SIG-M5 treated with dmso at 0.1 percent for 504 hours (cell line): ENCODE measurements around the gene ABHD11.
"Not testable (repeated sequence)": the region's sequence is repeated elsewhere in the genome, so short reads cannot be mapped to it uniquely, and the experiment has no call there.

Source experiments
- DNase-seq: peaks from one replicate; lab custom pipeline; 2025; ENCODE audit not compliant: unreplicated experiment; lab: John Stamatoyannopoulos, UW

The ABHD11 gene

GRCh38 chr7:73746378-73746777 is 7.8 kb upstream of the ABHD11 start:
- DNase-seq = no peak

- DNase-seq = peak; percentile 68
These were observed 4.4 kb upstream of the ABHD11 start for GRCh38 chr7:73742753-73743641.

- DNase-seq = peak; percentile 44
These were observed 3.7 kb upstream of the ABHD11 start for GRCh38 chr7:73742338-73742752.

GRCh38 chr7:73741600-73741999 is 3.0 kb upstream of the ABHD11 start:
- no peak for DNase-seq

- peak; percentile 9 for DNase-seq
These were observed 2.2 kb upstream of the ABHD11 start for GRCh38 chr7:73740771-73741170.

DNA sequence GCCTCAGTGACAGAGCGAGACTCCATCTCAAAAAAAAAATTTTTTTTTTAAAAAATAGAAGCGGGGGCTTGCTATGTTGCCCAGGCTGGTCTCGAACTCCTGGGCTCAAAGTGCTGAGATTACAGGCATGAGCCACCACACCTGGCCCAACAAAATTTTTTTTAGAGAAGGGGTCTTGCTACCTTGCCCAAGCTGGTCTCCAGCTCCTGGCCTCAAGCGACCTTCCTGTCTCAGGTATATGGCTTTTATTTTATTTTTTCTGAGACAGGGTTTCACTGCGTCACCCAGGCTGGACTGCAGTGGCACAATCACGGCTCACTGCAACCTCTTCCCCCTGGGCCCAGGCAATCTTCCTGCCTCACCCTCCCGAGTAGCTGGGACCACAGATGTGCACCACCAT is 1.6 kb upstream of the ABHD11 start:
- DNase-seq = no peak

- DNase-seq = peak; percentile 51
These were observed 775 bp upstream of the ABHD11 start for GRCh38 chr7:73739387-73739767.

DNA sequence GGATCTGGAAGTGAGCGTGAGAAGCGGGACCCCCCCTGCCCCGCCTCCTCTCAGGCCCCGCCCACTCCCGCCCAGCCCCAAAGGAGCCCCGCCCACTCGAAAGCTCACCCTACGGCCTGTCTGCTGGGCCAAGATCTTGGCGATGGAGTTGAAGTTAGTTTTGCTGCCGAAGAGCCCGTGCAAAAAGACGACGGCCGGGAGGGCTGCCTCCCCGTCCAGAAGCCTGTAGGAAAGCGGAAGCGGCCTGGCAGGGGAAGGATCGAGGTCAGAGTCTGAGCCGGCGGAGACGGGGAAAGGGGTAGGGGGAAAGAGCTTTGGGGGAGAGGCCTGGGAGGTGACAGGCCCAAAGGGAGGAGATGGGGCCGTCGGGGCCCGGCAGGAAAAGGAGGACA is 386 bp downstream of the ABHD11 start:
- DNase-seq = peak; percentile 61

DNA sequence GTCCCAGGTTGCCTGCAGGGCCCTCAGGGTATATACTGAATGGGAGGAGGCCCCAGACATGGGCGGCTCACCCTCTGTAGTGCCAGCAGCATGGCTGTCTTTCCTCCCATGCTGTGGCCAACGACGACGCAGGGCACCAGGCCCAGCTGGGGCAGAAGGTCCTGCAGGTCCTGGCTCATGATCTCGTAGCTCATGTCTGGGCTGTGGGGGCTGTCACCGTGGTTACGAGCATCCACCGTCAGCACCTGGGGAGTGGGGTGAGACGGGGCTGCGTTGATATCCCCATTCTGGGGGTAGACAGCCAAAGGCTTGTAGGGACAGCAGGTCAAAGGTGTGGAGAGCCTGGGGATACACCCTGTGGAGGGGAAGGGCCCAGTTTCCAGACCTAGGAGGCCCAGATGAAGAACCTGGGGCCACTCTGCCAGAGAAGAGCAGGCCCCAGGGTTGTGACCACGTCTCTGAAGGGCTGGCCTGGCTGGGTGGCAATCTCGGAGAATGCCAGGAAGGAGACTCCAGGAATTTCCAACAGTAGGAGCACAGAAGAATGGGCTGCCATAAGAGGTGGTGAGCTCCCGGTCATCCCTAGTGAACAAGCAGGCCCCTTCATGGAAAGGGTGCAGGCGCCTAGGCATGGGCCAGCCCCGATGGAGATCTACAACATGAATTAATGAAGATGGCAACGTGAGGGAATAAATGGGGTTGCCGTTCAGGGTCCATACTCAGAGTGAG is 947 bp downstream of the ABHD11 start:
- DNase-seq = no peak

DNA sequence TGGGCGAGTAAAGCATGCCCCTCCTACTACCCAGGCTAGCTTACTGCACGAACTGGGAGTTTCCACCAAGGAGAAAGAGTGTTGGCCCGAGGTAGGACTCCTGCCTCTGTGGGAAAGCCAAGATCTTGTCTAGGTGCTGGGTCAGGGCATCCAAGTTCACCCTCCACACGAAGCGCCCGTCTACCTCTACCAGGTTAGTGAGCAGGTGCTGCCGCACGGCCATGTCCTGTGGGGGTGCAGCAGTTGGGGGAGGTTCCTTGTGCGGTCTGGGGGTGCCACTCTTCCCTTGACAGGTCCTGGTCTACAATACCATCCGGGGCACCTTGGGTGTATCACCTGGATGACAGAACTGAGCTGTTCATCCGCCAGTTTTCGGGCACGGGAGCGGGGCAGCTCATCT is 1.7 kb downstream of the ABHD11 start:
- DNase-seq = no peak

DNA sequence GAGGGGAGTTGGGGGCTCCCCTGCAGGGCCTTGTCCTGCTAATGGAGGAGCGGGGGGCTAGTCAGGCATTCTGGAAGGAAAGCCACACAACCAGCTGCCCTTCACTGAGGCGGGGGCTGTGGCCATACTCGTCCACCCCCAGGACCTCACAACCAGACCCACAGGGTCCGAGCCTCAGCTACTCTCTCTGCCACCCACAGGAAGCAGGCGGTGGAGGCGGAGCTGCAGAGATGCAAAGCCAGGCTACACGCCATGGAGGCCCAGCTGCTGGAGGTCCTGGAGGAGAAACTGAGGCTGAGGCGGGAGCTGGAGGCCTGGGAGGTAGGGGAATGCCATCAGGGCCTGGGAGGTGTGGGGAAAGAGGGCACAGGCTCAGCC is 3.1 kb downstream of the ABHD11 start:
- no peak for DNase-seq

GRCh38 chr7:73734619-73735527 is 3.7 kb downstream of the ABHD11 start:
- peak; percentile 88 for DNase-seq

DNA sequence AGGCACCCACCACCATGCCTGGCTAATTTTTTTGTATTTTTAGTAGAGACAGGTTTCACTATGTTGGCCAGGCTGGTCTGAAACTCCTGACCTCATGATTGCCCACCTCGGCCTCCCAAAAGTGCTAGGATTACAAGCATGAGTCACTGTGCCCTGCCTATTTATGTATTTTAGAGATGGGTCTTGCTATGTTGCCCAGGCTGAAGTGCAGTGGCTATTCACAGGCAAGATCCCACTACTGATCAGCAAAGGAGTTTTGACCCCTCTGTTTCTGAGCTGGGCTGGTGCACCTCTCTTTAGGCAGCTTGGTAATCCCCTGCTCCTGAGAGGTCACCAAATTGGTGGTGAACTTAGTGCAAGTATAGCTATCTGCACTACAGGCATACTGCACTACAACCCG is 6.2 kb downstream of the ABHD11 start:
- no peak for DNase-seq

- DNase-seq = no peak
These were observed 8.1 kb downstream of the ABHD11 start for GRCh38 chr7:73730485-73730884.

DNA sequence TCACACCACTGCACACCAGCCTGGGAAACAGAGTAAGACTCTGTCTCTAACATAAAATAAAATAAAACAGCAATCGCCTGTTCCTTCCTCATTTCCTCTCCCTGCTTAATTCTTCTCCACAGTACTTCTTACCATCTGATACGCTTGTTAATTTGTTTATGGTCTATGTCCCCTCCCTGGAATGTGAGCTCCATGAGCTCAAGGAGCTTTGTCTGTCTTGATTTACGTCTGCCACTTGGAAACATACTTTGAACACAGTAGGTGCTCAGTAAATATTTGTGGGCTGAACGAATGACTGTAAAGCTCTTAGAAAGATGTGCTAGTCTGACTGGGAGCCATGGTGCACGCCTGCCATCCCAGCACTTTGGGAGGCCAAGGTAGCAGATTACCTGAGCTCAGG is 10.1 kb downstream of the ABHD11 start:
- no peak for DNase-seq

DNA sequence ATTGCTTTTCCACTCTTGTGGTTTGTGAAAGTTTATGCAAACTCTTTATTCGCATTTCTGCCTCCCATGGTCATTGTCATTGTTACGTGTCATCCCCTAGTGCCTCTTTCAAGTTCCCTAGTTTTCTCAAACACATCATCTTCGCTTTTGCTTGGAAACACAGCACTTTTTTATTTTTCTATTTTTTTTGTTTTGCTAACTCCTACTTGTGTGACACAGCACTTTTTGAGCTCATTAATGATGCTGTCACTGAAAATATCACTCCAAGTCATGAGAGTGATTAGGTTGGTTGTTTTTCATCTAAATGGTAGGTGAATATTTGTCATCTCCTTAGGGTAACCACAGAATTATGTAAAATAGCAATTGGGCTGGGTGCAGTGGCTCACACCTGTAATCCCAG is 10.7 kb downstream of the ABHD11 start:
- no peak for DNase-seq

GRCh38 chr7:73726083-73726466 is 12.5 kb downstream of the ABHD11 start:
- no peak for DNase-seq

DNA sequence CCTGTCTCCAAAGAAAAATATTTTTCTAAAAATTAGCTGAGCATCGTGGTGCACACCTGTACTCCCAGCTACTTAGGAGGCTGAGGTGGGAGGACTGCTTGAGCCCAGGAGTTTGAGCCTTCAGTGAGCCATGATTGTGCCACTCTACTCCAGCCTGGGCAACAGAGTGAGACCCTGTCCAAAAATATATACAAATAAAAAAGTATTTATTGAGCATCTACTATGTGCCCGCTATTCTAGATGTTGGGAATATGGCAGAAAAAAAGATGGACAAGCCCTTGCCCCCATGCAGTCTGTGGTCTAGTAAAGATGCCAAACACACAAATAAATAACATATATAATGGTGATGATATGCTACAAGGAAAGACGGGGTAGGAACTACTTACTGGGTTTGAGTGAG is 14.8 kb downstream of the ABHD11 start:
- DNase-seq = no peak

DNA sequence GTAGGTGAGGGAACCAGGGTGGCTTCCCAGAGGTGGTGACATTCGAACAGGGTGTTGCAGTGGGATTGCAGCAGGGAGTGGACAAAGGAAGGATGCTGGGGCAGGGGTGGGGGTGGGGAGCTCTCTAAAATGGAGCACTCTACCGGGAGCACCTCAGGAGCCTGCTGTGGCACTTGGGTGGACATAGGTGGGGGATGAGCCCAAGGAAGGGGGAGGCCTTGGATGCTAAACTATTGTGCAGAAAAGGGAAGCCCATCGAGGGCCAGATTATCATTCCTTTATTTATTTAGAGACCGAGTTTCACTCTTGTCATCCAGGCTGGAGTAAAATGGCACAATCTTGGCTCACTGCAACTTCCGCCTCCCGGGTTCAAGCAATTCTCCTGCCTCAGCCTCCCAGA is 15.8 kb downstream of the ABHD11 start:
- DNase-seq = no peak

GRCh38 chr7:73722182-73722581 is 16.4 kb downstream of the ABHD11 start:
- DNase-seq = not testable (repeated sequence)

DNA sequence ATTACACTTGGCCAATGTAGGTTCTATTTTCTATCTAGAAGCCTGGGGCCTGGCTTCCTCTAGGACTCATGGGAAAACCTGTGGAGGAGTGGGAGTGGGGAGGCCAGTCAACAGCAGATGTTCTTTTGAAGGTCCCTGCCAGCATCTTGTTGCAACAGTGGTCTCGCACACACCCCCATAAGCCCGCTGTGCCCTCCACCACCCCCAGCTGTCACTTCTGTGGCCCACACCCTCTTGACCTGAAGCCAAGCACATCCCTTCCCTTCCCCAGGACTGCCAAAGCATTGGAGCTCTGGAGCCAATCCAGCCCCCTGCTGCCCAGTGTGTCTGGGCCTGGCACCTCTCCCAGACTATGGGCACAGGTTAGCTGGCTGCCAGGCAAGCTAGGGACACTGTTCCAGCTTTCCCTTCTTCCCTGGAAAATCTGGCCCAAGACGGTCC is 17.2 kb downstream of the ABHD11 start:
- DNase-seq = no peak
